NCI-H526 (cell line): ENCODE results near the gene ANK3.

Experiments
- DNase-seq, 2 experiments: peaks; one replicate each; lab custom pipeline; 2025; lab: John Stamatoyannopoulos, UW

Gene ANK3

GRCh38 chr10:60029475-60029874 is 360.2 kb downstream of the ANK3 start:
- DNase-seq, result no peak

DNA sequence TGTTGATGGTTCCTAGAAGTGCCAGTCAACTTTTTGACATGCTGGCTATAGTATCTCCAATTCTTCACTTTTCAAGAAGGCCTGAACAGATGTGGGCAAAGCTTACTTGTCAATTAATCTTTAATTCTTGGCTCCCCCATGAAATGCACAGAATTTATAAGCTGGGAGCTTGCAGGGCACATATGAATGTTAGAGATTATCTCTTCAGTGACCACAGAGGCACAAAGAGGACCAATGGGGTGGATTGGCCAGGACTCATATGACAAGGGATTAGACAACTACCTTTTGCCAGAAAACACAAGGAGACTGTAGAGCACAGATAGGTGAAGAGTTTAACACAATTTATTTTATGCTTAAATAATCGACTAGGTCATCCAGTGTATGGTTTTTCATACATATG is 361.6 kb downstream of the ANK3 start:
- no peak for DNase-seq

DNA sequence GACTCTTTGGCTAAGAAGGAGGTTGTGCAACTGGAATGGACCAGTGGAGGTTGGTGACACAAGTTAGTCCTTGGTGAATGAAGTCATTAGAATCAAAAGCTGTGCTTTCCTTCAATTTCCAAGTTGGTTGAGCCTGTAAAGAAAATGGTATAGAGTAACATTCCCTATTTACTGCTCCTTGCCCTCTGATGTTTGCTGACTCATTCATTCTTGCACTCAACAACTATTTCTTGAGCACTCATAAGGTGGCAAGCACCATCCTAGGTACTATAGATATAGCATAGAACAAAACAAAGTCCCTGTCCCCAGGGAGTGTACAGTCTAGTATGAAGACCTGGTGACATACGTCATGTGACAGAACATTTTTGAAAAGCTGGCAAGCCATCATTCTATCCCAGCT is 364.4 kb downstream of the ANK3 start:
- DNase-seq, result no peak

GRCh38 chr10:60024506-60024905 is 365.2 kb downstream of the ANK3 start:
- no peak for DNase-seq

DNA sequence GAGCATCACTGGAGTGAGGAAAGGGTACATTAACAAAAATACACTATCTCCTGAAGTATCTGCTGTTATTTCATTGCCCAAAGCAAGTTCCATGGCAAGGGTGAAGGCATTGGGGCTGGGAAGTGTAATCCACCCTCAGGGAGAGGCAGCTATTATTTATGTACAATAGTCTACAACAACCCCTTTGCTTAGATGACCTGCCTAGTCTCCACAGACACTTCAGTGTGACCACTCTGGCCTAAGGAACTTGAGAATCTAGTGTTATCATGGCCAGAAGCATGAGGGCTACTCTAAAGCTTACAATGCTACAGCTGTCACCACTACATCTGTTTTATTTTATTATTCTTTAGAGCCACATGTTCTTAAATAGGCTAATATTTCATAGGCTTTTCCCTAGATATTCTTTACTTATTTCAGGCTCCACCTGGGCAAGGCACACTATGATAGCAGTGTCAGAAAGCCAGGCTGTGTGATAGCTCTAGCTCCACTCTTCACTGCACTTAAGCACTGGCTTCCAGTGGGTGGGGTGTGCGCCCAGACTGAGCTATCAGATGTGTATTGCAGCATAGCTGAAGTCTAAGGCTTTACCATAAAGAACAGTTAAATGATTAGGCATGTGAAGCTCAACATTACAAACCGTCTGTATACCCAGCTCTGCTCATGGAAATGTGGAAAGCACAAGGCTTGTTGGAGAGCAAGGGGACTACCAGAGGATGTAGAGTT is 366.4 kb downstream of the ANK3 start:
- no peak for DNase-seq

- DNase-seq, result no peak
Measured at GRCh38 chr10:60021361-60021760, 368.3 kb downstream of the ANK3 start.

GRCh38 chr10:60016794-60017193 is 372.9 kb downstream of the ANK3 start:
- no peak for DNase-seq

DNA sequence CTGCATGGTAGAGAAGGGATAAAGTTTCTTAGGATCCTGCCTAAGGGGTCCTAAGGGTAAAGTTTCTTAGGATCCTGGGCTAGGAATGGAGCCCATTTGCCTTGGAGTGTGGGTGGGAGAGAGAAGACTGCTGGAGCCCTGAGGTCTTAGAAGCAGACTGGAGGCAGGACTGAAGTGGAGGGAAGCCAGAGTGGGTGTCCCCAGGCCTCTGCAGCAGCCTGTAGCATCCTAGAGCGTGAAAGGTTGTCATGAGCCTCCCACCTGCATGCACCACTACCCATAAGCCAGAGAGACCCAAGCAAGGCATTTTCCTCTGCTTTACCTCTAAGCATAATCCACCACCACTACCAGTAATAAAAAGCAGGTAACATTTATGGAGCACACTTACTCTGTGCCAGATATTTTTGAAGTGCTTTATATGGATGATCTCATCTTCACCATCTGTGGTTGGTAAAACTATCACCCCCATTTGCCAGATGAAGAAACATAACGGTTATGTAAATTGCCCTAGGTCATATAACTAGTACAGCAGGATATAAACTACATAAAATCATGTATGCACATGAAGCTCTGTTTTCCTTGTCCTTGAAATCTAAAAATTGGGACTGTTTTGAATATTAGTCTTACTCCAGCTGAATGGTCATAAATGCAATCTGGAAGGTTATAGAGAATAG is 379.8 kb downstream of the ANK3 start:
- DNase-seq, result no peak

GRCh38 chr10:60009276-60009675 is 380.4 kb downstream of the ANK3 start:
- DNase-seq, result no peak

DNA sequence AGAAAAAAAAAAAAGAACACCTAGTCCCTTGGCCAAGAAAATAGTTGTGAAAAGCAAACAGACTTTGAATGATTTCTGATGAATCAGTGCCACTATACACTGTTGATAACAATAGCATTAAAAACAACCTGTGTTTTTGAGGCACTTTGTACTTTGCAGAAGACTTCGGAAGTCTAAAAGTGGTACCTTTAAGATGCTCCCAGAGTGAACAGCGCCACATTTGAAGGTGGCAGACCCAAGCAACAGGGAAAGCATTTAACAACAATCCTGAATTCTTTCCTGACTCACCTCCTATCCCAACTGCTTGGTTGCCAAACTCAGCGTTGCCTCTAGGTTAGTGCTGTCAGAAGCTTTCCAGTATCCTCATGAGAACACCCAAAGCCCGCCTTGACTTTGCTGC is 380.9 kb downstream of the ANK3 start:
- no peak for DNase-seq

DNA sequence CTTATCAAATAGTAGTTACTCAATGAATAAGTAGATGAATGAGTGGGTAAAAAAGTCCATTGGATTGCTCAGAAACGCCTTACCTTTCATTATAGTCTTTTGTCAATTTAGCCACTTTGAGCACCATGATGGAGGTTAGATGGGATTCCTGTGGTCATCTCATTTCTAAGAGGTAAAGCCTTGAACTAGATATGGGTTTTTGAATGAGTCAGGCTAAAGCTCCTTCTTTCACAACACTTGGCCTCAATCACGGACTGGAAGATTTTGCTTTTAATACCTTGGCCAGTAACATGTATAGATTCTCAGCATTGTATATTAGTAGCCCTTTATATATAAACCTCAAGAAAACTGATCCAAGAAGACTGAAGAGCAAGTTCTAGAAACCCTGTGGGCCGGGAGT is 383.6 kb downstream of the ANK3 start:
- no peak for DNase-seq

DNA sequence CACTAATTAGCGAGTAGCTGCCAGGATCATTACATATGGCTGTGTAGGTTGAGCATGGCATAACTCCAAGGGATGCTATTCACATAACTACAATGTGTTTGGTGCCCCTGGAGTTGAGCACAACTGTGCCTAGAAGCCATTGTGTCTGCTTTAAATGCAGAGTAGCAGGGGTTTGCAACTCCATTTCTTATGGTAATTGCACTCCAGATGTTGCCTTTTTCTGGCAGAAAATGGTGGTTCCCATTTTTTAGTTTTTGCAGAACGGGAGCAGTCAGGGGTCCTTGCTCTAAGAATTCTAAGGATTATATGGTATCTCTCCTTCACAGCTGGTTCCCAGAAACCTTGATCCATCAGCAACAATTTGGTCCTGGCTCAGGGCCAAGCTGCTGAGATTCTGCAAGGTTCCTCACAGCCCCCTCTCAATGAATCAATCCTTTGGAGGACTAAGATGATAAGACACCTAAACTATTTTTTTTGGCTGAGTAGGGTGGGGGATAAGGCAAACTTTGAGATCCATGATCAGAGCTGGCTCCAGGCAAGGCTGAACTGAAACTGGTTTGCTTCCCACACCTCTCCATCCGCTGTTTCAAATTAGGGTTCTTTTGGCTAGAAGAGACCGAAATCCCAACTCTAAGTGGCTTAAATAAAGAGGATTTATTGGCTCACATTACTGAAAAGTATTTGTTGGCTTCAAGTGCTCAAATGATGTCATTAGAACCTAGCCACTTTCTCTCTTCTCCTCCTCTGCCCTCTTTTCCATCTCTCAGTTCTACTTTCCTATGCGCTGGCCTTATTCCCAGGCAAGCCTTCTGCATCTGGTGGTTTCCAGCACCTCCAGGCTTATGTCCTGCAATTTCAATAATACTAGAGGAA is 385.8 kb downstream of the ANK3 start:
- no peak for DNase-seq

DNA sequence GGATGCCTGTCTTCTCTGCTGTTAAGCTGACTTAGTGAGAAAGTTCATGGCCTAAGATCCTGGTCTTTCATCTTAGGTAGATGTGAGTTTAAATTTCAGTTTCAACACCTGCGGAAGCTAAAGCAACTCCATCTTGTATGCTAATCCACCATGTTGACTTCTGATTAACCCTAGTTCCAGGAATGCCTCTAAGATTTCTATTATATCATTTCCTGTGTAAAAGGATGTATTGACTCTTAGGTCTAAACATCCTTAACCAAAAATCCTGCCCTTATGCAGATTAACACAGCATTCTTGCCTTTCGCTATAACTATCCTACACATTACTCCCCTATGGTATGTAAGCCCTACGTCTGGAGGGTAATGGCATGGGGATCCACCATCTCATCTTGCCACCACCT is 388.9 kb downstream of the ANK3 start:
- DNase-seq, result no peak

DNA sequence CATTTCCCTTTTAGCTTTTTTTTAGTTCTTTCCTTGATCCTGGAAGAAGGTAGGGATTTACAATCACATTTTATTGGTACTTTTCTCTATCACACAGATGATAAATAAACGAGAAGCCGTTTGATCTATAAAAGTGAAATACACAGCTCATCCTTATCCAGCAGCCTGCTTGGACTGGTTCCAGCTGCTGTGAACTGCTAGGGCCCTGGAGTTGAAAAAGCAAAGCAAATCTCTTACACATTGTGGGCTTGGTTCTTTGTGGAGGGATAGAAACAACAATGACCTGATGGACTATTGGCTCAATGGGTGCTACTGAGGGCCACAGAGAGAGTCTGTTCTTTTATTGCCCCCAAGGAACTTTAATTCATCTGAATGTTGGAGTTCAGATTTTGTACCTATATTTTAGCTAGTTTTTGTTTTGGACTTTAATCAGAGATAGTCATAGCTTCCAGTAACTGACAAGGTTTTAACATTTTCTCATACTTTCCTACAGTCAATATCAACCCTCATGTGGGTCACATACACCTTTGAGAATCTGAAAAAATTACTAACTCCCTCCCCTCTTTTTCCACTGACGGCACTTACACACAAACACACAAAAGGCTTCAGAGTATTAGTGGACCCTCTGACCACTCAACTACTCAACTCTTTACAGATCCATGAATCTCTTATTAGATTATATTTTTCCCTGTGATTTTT is 391.7 kb downstream of the ANK3 start:
- DNase-seq, result no peak

DNA sequence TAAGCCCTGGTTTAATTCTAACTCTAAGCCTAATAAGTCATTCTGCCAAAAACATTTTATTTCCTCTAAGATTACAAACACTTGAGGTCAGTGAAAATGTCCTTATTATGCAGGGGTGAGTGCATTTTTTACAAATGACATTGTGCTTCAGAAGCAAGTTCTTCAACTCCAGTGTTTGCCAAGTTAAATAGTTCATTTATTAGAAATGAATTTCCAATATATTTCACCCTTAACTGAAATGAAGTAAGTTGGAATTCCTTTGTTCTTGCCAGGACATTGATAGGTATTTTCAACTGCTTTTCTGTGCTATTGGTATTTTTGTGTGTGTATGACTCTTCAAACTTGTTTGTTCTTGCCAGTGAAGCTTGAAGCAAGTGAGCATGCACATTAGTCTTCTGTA is 393.8 kb downstream of the ANK3 start:
- DNase-seq, result no peak

DNA sequence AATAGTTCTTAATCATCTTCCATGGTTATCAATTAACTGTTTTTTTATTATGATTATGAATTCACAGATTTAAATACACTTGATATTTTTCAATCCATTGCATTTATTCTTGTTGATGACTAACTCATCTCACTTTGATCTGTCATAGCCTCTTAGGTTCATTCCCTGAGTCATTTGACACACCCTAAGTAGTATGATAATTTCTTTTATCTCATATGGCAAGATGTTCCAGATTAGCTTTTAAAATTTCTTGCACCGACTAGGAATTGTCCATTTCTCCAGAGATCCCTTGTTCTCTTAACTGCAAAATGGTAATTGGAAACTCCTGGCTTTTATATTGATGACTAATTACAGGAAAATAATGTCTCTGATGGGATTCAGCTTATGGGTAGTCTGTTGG is 395.7 kb downstream of the ANK3 start:
- DNase-seq, result no peak

GRCh38 chr10:59991661-59992060 is 398.0 kb downstream of the ANK3 start:
- peak; percentile 88 to 92 for DNase-seq

GRCh38 chr10:59991117-59991516 is 398.6 kb downstream of the ANK3 start:
- DNase-seq, result peak; percentile 88 to 89

GRCh38 chr10:59985639-59986038 is 404.0 kb downstream of the ANK3 start:
- no peak for DNase-seq

GRCh38 chr10:59984415-59984814 is 405.3 kb downstream of the ANK3 start:
- DNase-seq, result no peak

- no peak for DNase-seq
Measured at GRCh38 chr10:59980356-59980755, 409.3 kb downstream of the ANK3 start.

GRCh38 chr10:59977486-59977885 is 412.2 kb downstream of the ANK3 start:
- no peak for DNase-seq
